ENCODE results near the gene CCDC92B.
A peak's percentile ranks its signal among the peaks of the same experiment; 100 is the strongest.

Gene CCDC92B

DNA sequence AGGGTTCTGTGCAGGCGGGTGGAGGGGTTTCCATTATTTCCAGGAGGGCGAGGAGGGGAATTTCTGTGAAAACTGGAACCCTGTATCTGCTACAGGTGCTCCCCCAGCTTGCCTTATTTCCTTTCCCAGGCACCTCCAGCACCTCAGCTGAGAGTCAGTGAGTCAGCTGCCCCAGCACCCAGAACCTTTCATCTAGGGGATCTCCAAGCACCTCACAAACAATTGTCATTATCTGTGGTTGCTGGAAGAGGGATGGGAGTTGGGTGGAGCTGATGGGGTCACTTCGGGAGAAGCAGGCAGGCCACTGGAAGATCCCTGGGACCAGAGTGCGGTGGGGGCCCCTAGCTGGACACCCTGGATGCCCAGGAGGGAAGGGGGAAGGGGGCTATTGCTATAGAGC is 27.8 kb downstream of the CCDC92B start:
- no peak for DNase-seq (ENCODE audit: low read depth in 2 of 2)

- DNase-seq (ENCODE audit: low read depth in 2 of 2), result no peak
These were observed 29.6 kb downstream of the CCDC92B start for GRCh38 chr17:2719861-2720260.

DNA sequence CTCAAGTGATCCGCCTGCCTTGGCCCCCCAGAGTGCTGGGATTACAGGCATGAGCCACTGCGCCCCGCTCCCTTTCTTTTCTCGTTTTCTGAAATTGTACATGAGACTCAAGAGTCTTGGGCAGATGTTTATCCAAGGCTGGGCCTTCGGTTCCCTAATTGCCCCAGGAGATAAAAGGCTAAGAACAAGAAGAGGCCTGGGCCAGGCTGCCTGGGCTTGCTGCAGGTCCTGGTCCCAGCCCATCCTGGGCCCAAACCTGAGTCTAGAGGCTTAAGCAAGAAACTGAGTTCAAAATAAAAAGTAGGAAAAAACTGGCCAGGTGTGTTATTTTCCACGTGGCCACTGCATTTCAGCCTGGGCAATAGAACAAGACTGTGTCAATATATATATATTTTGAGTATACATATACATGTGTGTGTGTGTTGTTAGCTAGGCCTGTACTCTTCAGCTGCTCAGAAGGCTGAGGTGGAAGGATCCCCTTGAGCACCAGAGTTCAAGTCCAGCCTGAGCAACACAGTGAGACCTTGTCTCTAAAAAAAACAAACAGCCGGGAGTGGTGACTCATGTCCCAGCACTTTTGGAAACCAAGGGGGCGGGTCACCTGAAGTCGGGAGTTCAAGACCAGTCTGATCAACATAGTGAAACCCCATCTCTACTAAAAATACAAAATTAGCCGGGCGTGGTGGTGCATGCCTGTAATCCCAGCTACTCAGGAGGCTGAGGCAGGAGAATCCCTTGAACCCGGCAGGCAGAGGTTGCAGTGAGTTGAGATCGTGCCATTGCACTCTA is 31.1 kb downstream of the CCDC92B start:
- DNase-seq (ENCODE audit: low read depth in 2 of 2), result no peak

- no peak for DNase-seq (ENCODE audit: low read depth in 2 of 2)
These were observed 32.8 kb downstream of the CCDC92B start for GRCh38 chr17:2716649-2717048.

GRCh38 chr17:2713881-2714280 is 35.6 kb downstream of the CCDC92B start:
- DNase-seq (ENCODE audit: low read depth in 2 of 2), result no peak

- no peak for DNase-seq (ENCODE audit: low read depth in 2 of 2)
These were observed 37.0 kb downstream of the CCDC92B start for GRCh38 chr17:2712300-2713043.

GRCh38 chr17:2711608-2712299 is 37.7 kb downstream of the CCDC92B start, which contains the start of gene CLUH:
Gene CLUH, minus strand, starts transcription at chr17:2711764. Its CDS starts 103 bp downstream, at chr17:2711661.
- DNase-seq (ENCODE audit: low read depth in 2 of 2), result peak; percentile 96 to 97

- peak in 1 of 2 donors; percentile 35 for DNase-seq (ENCODE audit: low read depth in 2 of 2)
These were observed 38.4 kb downstream of the CCDC92B start for GRCh38 chr17:2710803-2711607.

GRCh38 chr17:2710071-2710802 is 39.2 kb downstream of the CCDC92B start:
- no peak for DNase-seq (ENCODE audit: low read depth in 2 of 2)

GRCh38 chr17:2709183-2709661 is 40.2 kb downstream of the CCDC92B start:
- no peak for DNase-seq (ENCODE audit: low read depth in 2 of 2)

DNA sequence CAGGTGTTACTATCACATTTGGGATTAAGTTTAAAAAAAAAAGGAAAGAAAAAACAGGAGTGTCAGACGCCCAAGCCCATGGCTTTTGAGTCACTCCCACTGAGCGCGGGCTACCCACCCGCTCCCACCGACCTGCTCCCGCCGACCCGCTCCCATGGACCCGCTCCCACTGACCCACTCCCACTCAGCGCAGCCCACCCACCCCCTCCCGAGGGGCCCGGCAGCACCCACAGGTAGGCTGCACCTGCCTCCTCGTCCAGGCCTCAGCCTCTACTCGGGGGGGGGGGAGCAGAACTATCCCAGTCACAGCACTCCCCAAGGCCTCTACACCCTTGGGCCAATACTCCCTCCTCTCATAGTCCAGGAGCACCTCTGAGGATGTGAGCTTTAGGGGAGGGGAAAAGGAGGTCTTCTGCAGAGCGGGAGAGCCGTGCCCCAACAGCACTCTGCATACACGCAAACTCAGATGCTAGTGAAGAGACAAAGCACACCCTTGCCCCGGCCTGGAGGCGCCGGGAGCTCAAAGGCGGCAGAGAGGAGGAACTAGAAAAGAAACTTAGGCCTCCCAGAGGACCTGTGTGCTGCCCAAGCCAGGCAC is 40.8 kb downstream of the CCDC92B start:
- DNase-seq (ENCODE audit: low read depth in 2 of 2), result no peak

GRCh38 chr17:2707721-2708584 is 41.5 kb downstream of the CCDC92B start:
- DNase-seq (ENCODE audit: low read depth in 2 of 2), result no peak

DNA sequence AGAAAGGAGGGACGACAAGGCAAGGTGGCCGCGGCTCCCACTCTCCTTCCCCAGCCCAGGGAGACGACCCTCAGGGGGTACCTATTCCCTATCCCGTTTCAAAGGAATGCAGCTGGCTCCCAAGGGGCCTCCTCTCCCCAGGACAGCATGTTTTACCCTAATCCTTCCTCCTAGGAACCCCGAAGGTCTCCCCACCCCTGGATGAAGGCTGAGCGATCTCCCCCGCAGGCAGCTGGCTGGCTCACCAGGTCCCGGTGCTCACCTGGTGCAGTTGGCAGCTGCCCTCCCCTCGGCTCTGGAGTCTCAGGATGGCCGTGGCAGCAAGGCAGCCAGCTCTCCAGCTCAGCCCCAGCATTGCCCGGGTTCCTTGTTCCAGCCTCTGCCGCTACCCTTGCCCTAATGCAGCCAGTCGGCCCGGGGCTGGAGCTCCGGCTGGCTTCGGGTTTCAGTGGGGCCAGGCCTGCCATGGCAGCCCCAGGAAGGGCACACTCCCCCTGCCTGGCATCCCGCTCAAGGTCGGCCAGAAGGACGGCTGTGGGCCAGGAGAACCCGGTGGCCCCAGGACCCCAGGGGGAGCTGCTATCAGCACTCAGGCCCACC is 42.4 kb downstream of the CCDC92B start:
- DNase-seq (ENCODE audit: low read depth in 2 of 2), result no peak

- DNase-seq (ENCODE audit: low read depth in 2 of 2), result no peak
These were observed 43.3 kb downstream of the CCDC92B start for GRCh38 chr17:2705888-2706795.

DNA sequence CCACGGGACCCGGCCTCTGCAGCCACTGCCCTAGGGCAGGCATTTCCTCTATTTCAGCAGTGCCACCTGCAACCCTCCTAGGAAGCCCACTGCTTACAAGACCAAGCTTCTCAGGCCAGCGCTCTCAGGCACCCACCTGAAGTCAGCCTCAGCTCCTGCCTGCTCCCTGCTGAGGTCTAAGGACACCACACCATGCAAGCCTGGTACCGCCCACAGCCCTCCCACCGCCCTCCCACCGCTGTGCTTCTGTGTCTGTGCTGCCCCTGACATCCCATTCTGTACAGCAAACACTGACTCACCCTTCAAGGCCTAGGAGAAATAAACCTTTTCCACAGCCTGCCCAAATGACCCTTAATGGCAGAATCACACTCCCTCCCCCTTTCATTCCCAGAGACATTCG is 44.2 kb downstream of the CCDC92B start:
- no peak for DNase-seq (ENCODE audit: low read depth in 2 of 2)

- DNase-seq (ENCODE audit: low read depth in 2 of 2), result no peak
These were observed 44.6 kb downstream of the CCDC92B start for GRCh38 chr17:2704890-2705248.

DNA sequence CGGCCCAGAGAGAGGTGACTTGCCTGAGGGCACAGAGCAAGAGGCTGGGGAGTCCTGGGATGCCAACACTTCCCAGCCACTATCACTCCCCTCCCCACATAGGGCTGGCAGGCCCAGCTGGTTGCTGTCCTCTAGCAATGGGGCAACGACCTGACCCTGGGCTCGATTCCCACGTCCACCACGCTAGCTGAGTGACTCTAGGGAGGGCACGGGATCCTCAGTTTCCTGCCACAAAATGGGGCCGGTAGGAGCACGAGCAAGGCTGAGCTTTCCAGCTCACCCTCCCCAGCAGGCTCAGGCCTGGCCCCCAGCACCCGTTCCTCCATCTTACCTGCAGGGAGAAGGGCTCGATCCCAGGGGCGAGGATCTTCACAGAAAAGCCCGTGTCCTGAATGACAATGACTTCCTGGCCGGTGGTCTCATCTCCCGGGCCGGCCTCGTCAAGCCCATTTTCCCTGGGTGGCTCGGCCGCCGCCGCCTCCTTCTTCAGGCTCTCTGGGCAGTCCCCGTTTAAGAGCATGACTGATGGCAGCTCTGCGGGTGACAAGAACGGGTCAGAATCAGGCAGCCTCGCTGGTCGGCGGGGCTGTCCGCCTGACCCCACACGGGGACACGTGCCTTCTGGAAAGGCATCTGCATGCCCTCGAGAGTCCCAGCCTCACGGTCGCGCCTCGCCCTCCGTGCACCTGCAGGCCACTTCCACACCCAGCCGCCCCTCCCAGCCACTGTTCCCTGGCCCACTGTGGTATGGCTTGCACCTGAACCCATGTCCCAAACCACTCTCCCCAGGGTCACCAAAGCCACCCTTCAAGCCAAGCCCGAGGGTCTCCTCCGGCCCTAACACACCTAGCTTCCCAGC is 45.2 kb downstream of the CCDC92B start:
- DNase-seq (ENCODE audit: low read depth in 2 of 2), result no peak

Data from activated CD4-positive, alpha-beta T cell treated with anti-CD3 and anti-CD28 coated beads for 24 hours (primary cell).